NB4 (cell line): Measurements from ENCODE around the gene LRRN4.

Source experiments
- DNase-seq: peaks from one replicate; pipeline ENCODE4 v3.0.0; 2010; ENCODE audit warnings: low read depth
- H3K4me3 ChIP-seq: one replicate; pipeline ENCODE4 v1.5.1; 2011; ENCODE audit warnings: mild to moderate bottlenecking, low read depth, low read length, moderate library complexity
- CTCF ChIP-seq: IDR thresholded peaks from one replicate; pipeline ENCODE4 v1.5.1; 2012; ENCODE audit warnings: low read depth, low read length
- MYC ChIP-seq: IDR thresholded peaks from 2 replicates; pipeline ENCODE4 v1.6.1; 2011; ENCODE audit warnings: low read depth, low read length
- POLR2A ChIP-seq: IDR thresholded peaks from 2 replicates; pipeline ENCODE4 v1.6.1; 2011; ENCODE audit warnings: mild to moderate bottlenecking; ENCODE audit not compliant: insufficient read length; ENCODE audit errors: extremely low read depth
- TF ChIP-seq, protein P1 (sequence below): IDR thresholded peaks from 2 replicates; pipeline ENCODE4 v1.6.1; 2011; ENCODE audit warnings: low read depth, low read length

LRRN4 gene

DNA sequence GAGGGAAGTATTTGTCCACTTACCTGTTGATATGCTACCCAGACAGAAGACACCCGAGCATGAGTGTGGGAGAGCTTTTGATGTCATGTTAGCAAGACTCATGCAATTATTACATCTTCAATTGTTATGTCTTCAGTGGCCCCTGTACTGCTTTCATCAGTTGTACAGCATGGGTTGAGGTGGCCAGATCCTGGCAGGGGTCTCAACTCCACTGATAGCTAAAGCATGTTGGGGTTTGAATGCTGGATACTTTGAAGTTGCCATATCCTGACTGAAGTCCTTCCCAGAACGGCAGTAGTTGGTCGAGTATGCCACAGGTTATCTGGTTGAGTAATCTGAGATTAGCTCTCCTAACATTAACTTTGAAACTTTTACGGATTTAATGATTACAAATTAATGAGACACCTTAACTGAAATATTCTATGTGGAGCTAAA lies 46.7 kb downstream of the LRRN4 start:
- peak overlapping the region; percentile 91 for H3K4me3 ChIP-seq
- TF ChIP-seq MYC (no peak), POLR2A (no peak), CTCF (no peak)
- TF ChIP-seq, protein P1, sequence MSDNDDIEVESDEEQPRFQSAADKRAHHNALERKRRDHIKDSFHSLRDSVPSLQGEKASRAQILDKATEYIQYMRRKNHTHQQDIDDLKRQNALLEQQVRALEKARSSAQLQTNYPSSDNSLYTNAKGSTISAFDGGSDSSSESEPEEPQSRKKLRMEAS: no peak
- peak; percentile 39 for DNase-seq

GRCh38 chr20:6006603-6006949 lies 47.3 kb downstream of the LRRN4 start:
- no peak for TF ChIP-seq POLR2A
- TF ChIP-seq MYC: no peak
- TF ChIP-seq CTCF: no peak
- TF ChIP-seq, protein P1: no peak
- peak overlapping the region; percentile 91 for H3K4me3 ChIP-seq
- no peak for DNase-seq

DNA sequence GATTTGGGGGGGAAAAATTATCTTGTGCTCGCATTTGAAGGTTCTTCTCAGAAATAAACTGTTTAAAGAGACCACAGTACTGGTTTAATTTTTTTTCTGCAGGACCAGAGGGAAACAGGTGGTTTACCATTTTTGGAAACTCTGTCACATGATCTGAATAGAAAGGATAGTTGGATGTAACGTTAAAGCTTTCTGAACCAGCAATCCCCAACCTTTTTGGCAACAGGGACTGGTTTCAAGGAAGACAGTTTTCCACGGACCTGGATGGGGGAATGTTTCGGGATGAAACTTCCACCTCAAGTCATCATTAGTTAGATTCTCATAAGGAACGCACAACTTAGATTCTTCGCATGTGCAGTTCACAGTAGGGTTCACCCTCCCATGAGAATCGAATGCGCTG lies 53.0 kb downstream of the LRRN4 start:
- TF ChIP-seq POLR2A: no peak
- TF ChIP-seq, protein P1: no peak
- no peak for TF ChIP-seq CTCF
- TF ChIP-seq MYC: no peak
- H3K4me3 ChIP-seq: no peak overlapping the region
- no peak for DNase-seq

DNA sequence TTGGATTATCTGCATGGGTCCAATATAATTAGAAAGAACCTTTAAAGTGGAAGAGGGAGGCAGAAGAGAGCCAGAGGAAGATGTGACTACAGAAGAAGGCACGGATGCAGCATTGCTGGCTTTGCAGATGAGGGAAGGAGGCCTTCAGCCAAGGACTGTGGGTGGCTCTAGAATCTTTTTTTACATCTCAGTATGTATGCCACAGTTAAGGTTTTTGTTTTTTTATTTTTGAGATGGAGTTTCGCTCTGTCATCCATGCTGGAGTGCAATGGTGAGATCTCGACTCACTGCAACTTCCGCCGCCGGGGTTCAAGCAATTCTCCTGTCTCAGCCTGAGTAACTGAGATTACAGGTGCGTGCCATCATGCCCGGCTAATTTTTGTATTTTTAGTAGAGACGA lies 54.1 kb downstream of the LRRN4 start:
- TF ChIP-seq MYC (no peak), POLR2A (no peak)
- TF ChIP-seq, protein P1: no peak
- H3K4me3 ChIP-seq: no peak overlapping the region
- DNase-seq: no peak

DNA sequence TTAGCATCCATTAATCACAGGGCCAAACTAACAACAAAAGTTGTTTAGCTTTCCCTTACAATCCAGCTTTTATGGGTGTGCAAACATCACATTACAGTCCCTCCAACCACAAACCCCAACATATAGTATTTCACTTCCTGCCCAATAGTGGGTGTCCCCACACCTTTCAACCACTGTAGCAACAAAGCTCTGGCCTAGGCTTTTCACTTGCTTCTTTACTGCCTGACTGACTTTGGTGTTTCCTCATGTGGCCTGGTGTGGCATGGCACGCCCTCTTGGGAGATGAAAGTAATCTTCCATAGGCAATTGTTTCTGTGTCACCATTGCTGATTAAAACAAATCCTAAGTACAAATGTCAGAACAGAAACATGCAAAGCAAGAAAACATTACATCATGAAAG lies 57.1 kb downstream of the LRRN4 start:
- TF ChIP-seq MYC: no peak
- TF ChIP-seq, protein P1: no peak
- no peak for TF ChIP-seq POLR2A
- TF ChIP-seq CTCF: no peak
- no peak overlapping the region for H3K4me3 ChIP-seq
- DNase-seq: peak; percentile 81

DNA sequence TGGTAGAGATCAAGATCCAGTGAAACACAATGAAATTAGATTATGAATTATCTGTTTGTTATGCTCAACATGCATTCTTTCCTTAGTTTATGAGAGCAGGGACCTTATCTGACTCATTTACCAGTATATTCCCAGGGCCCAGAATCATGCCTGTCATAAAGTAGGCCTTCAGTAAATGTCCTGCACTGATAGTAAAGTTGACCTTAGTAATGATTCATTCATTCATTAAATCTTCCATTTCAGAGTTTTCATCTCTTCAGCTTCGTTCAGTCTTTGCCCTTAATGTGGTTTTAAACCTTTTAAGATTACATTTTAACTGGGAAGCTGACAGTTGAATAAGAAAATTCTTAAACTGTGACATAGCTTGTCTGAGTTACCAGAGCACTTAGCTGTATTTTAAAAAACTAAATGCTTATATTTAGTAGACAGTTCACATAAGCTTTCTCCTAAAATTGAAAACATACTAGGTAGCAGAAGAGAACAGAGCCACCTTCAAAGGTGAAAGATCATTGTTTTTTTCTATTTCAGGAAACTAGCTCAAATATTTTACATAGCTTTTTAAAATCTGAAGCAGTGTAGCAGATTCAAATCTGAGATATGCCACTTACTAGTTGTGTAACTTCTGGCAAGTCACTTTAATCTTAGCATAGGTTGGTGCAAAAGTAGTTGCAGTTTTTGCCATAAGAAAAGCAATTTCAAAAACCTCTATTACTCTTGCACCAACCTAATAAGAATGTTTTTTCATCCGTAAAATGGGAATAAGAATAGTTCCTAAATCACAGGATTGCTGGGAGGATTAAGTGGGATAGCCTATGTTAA lies 62.0 kb downstream of the LRRN4 start:
- no peak overlapping the region for H3K4me3 ChIP-seq
- no peak for DNase-seq
- no peak for TF ChIP-seq MYC
- TF ChIP-seq POLR2A: no peak
- TF ChIP-seq, protein P1: no peak
- no peak for TF ChIP-seq CTCF
